Measurements from ENCODE around the gene ABCA4. TPM values are rescaled to one million over a fixed set of nuclear protein-coding genes. Genes with fewer than 3 reads are reported as not detected.
"Not testable (repeated sequence)": the region's sequence is repeated elsewhere in the genome, so short reads cannot be mapped to it uniquely, and the experiment has no call there.

ABCA4 gene
- total RNA-seq, 1 donor from 2014 or later = not detected

DNA sequence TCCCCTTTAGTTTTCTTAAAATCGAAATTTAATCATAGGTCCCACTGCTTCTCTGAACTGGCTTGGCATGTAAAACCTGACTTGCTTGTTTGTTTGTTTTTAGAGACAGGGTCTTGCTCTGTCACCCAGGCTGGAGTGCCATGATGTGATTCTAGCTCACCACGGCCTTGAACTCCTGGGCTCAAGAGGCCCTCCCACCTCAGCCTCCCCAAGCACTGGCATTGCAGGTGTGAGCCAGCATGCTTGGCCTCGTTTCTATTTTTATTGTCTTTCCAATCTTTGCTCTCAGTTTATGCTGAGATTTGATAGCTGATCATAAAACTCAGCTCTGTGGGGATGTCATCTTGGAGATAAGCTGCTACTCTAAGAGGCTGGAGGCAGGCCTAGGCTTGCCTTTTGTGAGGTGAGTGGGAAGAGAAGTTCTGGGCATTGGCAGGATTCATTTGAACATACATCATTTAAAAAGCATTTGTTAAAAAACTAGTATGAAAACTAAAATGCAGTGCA is 160.3 kb downstream of the ABCA4 start:
- POLR2A ChIA-PET = no interaction called here
- H3K9me3 Mint-ChIP-seq = peaks cover 25% of the 10 kb centered on the region
- no peak overlapping the region for H3K27ac Mint-ChIP-seq
- intact Hi-C loops (cut with micrococcal nuclease) = no loop called here
- CTCF ChIA-PET = no interaction called here
- ATAC-seq (ENCODE audit: low read depth) = no peak
- H3K27me3 Mint-ChIP-seq = peaks cover 11% of the 10 kb centered on the region
- peaks cover 4% of the 10 kb centered on the region for H3K36me3 Mint-ChIP-seq (ENCODE audit: low read depth)
- no peak for DNase-seq
- no peak overlapping the region for H3K4me3 Mint-ChIP-seq
- TF ChIP-seq, protein P1, sequence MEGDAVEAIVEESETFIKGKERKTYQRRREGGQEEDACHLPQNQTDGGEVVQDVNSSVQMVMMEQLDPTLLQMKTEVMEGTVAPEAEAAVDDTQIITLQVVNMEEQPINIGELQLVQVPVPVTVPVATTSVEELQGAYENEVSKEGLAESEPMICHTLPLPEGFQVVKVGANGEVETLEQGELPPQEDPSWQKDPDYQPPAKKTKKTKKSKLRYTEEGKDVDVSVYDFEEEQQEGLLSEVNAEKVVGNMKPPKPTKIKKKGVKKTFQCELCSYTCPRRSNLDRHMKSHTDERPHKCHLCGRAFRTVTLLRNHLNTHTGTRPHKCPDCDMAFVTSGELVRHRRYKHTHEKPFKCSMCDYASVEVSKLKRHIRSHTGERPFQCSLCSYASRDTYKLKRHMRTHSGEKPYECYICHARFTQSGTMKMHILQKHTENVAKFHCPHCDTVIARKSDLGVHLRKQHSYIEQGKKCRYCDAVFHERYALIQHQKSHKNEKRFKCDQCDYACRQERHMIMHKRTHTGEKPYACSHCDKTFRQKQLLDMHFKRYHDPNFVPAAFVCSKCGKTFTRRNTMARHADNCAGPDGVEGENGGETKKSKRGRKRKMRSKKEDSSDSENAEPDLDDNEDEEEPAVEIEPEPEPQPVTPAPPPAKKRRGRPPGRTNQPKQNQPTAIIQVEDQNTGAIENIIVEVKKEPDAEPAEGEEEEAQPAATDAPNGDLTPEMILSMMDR (IDR thresholded peaks at IDR 0.05) = no peak
- H3K4me1 Mint-ChIP-seq = no peaks in the 10 kb centered on the region

DNA sequence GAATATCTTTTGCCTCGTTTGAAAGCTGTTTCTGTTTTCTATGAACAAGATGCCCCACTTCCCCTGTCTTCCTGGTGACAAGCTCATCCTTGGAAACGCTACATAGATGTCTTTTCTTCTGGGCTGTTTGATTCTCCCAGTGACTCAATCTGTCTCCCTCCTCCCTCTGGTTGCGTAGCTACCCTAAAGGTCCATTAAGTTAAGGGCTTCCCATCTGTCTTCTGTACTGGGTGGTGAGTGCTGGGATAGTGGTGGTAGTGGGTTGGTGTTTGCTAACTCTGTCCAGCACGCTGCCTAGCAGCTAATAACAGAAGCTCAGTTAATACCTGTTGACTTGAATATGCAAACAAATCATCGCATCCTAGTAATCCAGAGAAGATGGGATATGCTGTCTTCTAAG is 161.5 kb downstream of the ABCA4 start:
- intact Hi-C loops (cut with micrococcal nuclease) = no loop called here
- H3K27me3 Mint-ChIP-seq = peaks cover 11% of the 10 kb centered on the region
- ATAC-seq (ENCODE audit: low read depth) (no peak), DNase-seq (no peak)
- TF ChIP-seq, protein P1 (IDR thresholded peaks at IDR 0.05) = no peak
- H3K36me3 Mint-ChIP-seq (ENCODE audit: low read depth) = peaks cover 10% of the 10 kb centered on the region
- no peak overlapping the region for H3K4me3 Mint-ChIP-seq
- POLR2A ChIA-PET = no interaction called here
- CTCF ChIA-PET = interaction anchor here (0.9 kb wide), 1 partner anchor 21 kb away, joined by 3 read pairs; no protein-coding TSS in a partner anchor
- H3K4me1 Mint-ChIP-seq = no peaks in the 10 kb centered on the region
- H3K9me3 Mint-ChIP-seq = peaks cover 35% of the 10 kb centered on the region
- H3K27ac Mint-ChIP-seq = no peak overlapping the region

DNA sequence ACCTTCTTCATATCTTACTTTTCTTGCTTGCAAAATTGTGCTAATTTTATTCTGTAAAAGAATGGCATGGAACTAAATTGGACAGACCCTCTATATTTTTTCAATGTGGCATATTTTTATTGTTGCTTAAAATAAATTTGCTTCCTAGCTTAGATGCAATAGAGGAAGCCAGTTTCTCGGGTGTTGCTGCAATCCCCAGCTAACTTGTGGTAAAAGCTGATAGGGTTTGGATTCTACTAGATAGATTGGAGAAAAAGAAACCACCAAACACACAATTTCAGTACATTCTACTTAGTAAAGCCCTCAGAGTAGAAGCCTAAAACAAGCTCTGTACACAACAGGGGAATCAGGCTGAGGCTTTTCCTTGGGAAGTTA is 162.2 kb downstream of the ABCA4 start:
- H3K9me3 Mint-ChIP-seq = peaks cover 36% of the 10 kb centered on the region
- ChIA-PET CTCF (interaction anchor here (0.9 kb wide), 1 partner anchor 22 kb away, joined by 3 read pairs; no protein-coding TSS in a partner anchor), POLR2A (no interaction called here)
- no peak overlapping the region for H3K4me3 Mint-ChIP-seq
- H3K27me3 Mint-ChIP-seq = peaks cover 11% of the 10 kb centered on the region
- TF ChIP-seq, protein P1 (IDR thresholded peaks at IDR 0.05) = no peak
- H3K4me1 Mint-ChIP-seq = no peaks in the 10 kb centered on the region
- ATAC-seq (ENCODE audit: low read depth) = no peak
- no peak overlapping the region for H3K27ac Mint-ChIP-seq
- intact Hi-C loops (cut with micrococcal nuclease) = no loop called here
- DNase-seq = no peak
- H3K36me3 Mint-ChIP-seq (ENCODE audit: low read depth) = peaks cover 10% of the 10 kb centered on the region

DNA sequence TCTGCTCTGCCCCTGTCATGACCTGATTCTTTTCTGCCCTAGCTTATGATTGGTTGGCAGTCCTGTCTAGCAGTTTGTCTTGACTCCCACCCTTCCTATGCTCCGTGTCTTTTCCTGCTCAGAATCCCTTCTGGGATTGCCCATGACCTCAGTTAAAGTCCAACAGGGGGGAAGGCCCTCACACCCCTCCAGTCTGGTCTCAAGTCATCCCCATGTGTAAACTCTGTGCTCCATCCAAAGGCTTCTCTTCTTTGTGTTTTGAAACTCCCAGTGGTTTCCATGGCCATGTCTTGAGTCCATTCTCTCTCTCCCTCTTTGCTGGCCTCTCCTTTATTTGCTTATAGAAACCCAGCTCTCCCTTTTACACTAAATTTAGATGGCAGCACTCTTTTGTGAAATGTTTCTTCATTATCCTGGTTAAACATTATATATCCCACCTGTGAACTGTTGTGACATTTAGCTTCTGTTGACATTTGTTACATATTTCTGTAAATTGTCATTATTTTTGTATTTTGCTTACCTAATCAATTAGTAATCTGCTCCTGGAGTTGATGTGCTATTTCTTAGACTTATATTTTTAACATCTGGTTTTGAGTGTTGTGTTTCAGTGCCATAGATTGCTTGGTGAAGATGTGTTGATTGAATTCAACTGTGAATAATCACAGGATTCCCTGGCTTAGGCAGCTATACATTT is 162.8 kb downstream of the ABCA4 start:
- no peak overlapping the region for H3K4me3 Mint-ChIP-seq
- peaks cover 11% of the 10 kb centered on the region for H3K27me3 Mint-ChIP-seq
- ChIA-PET CTCF (no interaction called here), POLR2A (no interaction called here)
- H3K36me3 Mint-ChIP-seq (ENCODE audit: low read depth) = peaks cover 11% of the 10 kb centered on the region
- peaks cover 36% of the 10 kb centered on the region for H3K9me3 Mint-ChIP-seq
- H3K4me1 Mint-ChIP-seq = no peaks in the 10 kb centered on the region
- intact Hi-C loops (cut with micrococcal nuclease) = no loop called here
- DNase-seq (no peak), ATAC-seq (ENCODE audit: low read depth) (no peak)
- TF ChIP-seq, protein P1 (IDR thresholded peaks at IDR 0.05) = no peak
- no peak overlapping the region for H3K27ac Mint-ChIP-seq

DNA sequence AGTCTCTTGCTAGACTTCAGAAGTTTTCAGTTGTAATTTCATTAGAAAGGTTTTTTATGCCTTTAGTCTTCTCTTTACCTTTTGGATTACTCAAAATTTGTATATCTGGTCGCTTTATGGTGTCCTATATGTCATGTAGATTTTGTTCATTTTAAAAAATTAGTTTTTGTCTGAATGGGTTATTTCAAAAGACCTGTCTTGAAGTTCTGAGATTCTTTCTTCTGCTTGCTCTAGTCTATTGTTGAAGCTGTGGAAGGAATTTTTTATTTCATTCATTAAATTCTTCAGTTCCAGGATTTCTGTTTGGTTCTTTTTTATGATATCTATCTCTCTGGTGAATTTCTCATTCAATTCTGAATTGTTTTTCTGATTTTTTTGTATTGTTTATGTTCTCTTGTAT is 165.2 kb downstream of the ABCA4 start:
- ATAC-seq (ENCODE audit: low read depth) (no peak), DNase-seq (no peak)
- Mint-ChIP-seq H3K9me3 (peaks cover 52% of the 10 kb centered on the region), H3K36me3 (ENCODE audit: low read depth) (peaks cover 17% of the 10 kb centered on the region), H3K4me1 (no peaks in the 10 kb centered on the region), H3K27ac (no peak overlapping the region), H3K27me3 (peaks cover 15% of the 10 kb centered on the region), H3K4me3 (no peak overlapping the region)
- ChIA-PET CTCF (no interaction called here), POLR2A (no interaction called here)
- intact Hi-C loops (cut with micrococcal nuclease) = no loop called here
- TF ChIP-seq, protein P1 (IDR thresholded peaks at IDR 0.05) = no peak

DNA sequence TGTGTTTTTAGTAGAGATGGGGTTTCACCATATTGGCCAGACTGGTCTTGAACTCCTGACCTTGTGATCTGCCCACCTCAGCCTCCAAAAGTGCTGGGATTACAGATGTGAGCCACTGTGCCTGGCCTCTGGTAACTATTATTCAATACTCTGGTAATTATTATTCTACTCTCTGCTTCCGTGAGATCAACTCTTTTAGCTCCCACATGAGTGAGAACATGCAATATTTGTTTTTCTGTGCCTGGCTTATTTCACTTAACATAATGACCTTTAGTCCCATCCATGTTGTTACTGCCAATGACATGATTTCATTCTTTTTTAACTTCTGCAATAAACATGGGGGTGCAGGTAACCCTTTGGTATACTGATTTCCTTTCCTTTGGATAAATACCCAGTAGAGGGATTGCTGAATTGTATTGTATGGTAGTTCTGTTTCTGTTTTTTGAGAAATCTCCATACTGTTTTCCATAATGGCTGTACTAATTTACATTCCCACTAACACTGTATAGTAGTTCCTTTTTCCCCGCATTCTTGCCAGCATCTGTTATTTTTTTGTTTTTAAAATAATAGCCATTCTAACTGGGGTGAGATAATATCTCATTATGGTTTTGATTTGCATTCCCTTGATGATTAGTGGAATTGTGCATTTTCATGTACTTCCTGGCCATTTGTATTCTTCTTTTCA is 173.8 kb downstream of the ABCA4 start:
- H3K36me3 Mint-ChIP-seq (ENCODE audit: low read depth); POLR2A ChIA-PET; CTCF ChIA-PET; H3K4me1 Mint-ChIP-seq; H3K4me3 Mint-ChIP-seq; H3K27ac Mint-ChIP-seq; DNase-seq; intact Hi-C loops (cut with micrococcal nuclease); ATAC-seq (ENCODE audit: low read depth): not testable (repeated sequence)
- H3K27me3 Mint-ChIP-seq = peaks cover 25% of the 10 kb centered on the region
- H3K9me3 Mint-ChIP-seq = peaks cover 21% of the 10 kb centered on the region
